ENCODE measurements around the gene CASQ2. TPM values are rescaled to one million over a fixed set of nuclear protein-coding genes. Genes with fewer than 3 reads are reported as not detected.
A peak's percentile ranks its signal among the peaks of the same experiment; 100 is the strongest.

Gene CASQ2
- total and polyA plus RNA-seq, 2 of the 13 experiments (the other 11 are each of a cell fraction or from before 2014, with no cell fraction given) = not detected

DNA sequence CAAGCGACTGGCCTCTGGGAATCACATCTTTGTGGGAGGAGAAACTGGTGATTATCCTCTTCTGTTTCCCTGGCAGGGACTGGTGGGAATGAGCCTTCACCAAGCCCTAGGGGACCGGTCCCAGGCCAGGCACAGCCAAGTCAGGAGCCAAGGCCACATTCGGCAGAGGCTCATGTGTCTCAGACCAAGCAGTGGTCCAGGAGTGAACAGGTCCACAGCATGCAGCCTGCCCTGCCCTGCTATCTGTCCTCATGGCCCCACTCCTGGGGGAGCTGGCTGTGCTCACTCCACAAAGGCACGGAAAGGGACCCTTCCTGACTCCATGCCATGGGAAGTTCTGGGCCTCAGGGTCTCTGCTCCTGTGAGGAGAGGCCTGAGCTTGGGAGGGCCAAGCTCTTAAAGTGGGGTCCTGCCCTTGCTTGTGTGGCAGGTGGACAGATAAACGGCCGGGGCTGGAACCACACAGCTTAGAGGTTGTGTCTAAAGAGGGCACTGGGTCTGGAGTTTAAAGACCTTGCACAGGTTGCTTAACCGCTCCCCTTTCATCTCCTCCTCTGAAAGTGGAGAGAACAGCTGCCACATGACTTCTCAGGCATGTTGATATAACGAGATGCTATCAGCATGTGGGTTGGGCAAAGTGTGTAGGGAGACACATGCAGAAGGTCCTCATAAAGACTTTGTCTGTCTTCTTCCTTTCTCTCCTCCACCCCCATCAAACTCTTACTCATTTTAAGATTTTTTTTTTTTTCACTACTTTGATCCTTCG, 57.5 kb downstream of the CASQ2 start (continued):
- TF ChIP-seq HIVEP1 (CRISPR knock-in tag; IDR thresholded peaks at IDR 0.05) (no peak), ZNF224 (CRISPR knock-in tag; IDR thresholded peaks at IDR 0.05) (no peak)
- TF ChIP-seq, protein P1, sequence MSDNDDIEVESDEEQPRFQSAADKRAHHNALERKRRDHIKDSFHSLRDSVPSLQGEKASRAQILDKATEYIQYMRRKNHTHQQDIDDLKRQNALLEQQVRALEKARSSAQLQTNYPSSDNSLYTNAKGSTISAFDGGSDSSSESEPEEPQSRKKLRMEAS (IDR thresholded peaks at IDR 0.05) = peak; percentile 3; the same call in 1 of the 2 replicates

DNA sequence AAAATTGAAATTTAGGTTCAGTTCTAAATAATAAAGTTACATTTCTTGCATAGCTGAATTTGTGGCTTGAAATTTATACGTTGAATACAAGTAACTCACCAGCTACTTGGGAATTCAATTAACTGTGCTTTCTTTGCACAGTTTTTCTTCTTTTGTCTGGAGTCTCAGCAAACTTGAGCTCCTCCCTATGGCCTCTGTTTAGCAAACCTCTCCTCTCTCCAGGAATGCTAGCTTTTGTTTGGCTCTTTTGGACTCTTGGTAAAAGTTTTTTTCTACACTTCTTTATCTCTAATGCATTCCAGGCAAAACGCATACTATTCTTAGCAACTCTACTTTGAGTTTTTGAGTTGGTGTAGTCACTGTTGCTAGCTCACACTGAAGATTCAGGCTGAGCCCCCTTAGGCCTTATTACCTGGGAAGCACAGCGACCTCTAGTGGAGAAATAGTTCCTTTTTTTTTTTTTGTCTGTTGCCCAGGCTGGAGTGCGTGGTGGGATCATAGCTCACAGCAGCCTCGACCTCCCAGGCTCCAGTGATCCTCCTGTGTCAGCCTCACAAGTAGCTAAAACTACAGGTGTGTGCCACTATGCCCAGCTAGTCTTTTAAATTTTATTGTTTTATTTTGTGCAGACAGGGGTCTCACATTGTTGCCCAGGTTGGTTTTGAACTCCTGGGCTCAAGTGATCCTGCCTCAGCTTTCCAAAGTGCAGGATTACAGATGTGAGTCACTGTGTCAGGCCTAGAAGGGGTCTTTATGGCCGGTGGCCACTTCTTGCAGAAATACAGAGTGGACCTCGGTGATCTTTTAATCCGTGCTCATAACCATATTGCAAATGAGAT, 61.7 kb downstream of the CASQ2 start:
- WGBS (ENCODE audit: low lambda C conversion rate) = 29% methylated on average over 8 of the region's 8 CpGs
- peak; percentile 78 for FAIRE-seq

More for the DNA sequence above, 61.7 kb downstream of the CASQ2 start:
- Histone ChIP-seq H3K4me3 (replicated peaks in 1 of 3; ENCODE audit: insufficient read depth in 1 of 3, low read depth in 2 of 3, low read length in 3 of 3) (no peak overlapping the region), H3K79me2 (ENCODE audit: insufficient read depth, low read length) (no peaks in the 10 kb centered on the region), H4K20me1 (ENCODE audit: insufficient read depth, low read length) (no peaks in the 10 kb centered on the region), H2AFZ (ENCODE audit: low read length) (no peak overlapping the region), H3K9me3 (ENCODE audit: low read length) (no peaks in the 10 kb centered on the region), H3K9ac (ENCODE audit: insufficient read depth, low read depth, low read length) (no peak overlapping the region), H3K36me3 (replicated peaks in 1 of 2; ENCODE audit: control insufficient read depth in 1 of 2, insufficient read depth in 2 of 2, low read length in 2 of 2) (no peaks in the 10 kb centered on the region), H3K4me2 (ENCODE audit: low read depth, low read length) (no peak overlapping the region), H3K27me3 (ENCODE audit: control insufficient read depth in 1 of 2, insufficient read depth in 2 of 2, low read length in 2 of 2) (no peaks in the 10 kb centered on the region), H3K27ac (ENCODE audit: extremely low read length, insufficient read depth, low read length) (no peak overlapping the region), H3K4me1 (ENCODE audit: insufficient read depth, low read length) (peaks cover 27% of the 10 kb centered on the region)
- in situ Hi-C loops (cut with HindIII; ENCODE audit: extremely low pct_ligation_motif_present, low pct_unique_long_range_greater_than_20kb) (loop anchor here (5.0 kb wide), 1 partner anchor 95 kb away; no protein-coding TSS in a partner anchor), intact Hi-C loops (cut with micrococcal nuclease; ENCODE audit: unreplicated experiment) (loop anchor here (1.0 kb wide), 1 partner anchor 99 kb away; no protein-coding TSS in a partner anchor)
- peak; percentile 64 for ATAC-seq
- ChIA-PET CTCF (ENCODE audit: low intra/inter-chr PET ratio, low total read pairs) (interaction anchor here (4.3 kb wide), 1 partner anchor 98 kb away, joined by 17 read pairs; no protein-coding TSS in a partner anchor), POLR2A (no interaction called here)
- BruUV-seq (replicated peaks) = no TSS peak
- TF ChIP-seq SRSF9 (IDR thresholded peaks at IDR 0.05; ENCODE audit: borderline replicate concordance, insufficient read depth, low read depth, low read length, poor library complexity, severe bottlenecking) (no peak), SMC3 (IDR thresholded peaks at IDR 0.05; ENCODE audit: low read length) (peak; percentile 35; the same call in 1 of the 2 replicates), ZNF263 (CRISPR knock-in tag; IDR thresholded peaks at IDR 0.05) (no peak), STAG1 (CRISPR knock-in tag; IDR thresholded peaks at IDR 0.05) (peak; percentile 31), SAP130 (CRISPR knock-in tag; IDR thresholded peaks at IDR 0.05; ENCODE audit: low read depth) (no peak), ZNF446 (CRISPR knock-in tag; IDR thresholded peaks at IDR 0.05) (no peak), ZNF124 (CRISPR knock-in tag; IDR thresholded peaks at IDR 0.05) (no peak), ZNF549 (CRISPR knock-in tag; IDR thresholded peaks at IDR 0.05) (no peak), ZNF382 (CRISPR knock-in tag; IDR thresholded peaks at IDR 0.05; ENCODE audit: borderline replicate concordance) (no peak), ZKSCAN1 (IDR thresholded peaks at IDR 0.05; ENCODE audit: low read length) (no peak), MXI1 (IDR thresholded peaks at IDR 0.05; ENCODE audit: borderline replicate concordance, low read depth, low read length) (no peak)
- TF ChIP-seq, protein P2, sequence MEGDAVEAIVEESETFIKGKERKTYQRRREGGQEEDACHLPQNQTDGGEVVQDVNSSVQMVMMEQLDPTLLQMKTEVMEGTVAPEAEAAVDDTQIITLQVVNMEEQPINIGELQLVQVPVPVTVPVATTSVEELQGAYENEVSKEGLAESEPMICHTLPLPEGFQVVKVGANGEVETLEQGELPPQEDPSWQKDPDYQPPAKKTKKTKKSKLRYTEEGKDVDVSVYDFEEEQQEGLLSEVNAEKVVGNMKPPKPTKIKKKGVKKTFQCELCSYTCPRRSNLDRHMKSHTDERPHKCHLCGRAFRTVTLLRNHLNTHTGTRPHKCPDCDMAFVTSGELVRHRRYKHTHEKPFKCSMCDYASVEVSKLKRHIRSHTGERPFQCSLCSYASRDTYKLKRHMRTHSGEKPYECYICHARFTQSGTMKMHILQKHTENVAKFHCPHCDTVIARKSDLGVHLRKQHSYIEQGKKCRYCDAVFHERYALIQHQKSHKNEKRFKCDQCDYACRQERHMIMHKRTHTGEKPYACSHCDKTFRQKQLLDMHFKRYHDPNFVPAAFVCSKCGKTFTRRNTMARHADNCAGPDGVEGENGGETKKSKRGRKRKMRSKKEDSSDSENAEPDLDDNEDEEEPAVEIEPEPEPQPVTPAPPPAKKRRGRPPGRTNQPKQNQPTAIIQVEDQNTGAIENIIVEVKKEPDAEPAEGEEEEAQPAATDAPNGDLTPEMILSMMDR (CRISPR knock-in tag; IDR thresholded peaks at IDR 0.05) = peak; percentile 68
- TF ChIP-seq, protein P3, sequence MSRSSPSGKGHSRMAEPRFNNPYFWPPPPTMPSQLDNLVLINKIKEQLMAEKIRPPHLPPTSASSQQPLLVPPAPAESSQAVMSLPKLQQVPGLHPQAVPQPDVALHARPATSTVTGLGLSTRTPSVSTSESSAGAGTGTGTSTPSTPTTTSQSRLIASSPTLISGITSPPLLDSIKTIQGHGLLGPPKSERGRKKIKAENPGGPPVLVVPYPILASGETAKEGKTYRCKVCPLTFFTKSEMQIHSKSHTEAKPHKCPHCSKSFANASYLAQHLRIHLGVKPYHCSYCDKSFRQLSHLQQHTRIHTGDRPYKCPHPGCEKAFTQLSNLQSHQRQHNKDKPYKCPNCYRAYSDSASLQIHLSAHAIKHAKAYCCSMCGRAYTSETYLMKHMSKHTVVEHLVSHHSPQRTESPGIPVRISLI (CRISPR knock-in tag; IDR thresholded peaks at IDR 0.05; ENCODE audit: borderline replicate concordance) = peak; percentile 76; the same call in 1 of the 2 replicates
- peak; percentile 42 for DNase-seq (ENCODE audit: low spot score)
